Peyer's patch (tissue), 4 donors: ENCODE results near the gene SLC2A4RG.

Experiments used
- CTCF ChIP-seq, 6 experiments: fragments of 450-650 bp in 4 of 6; fragments of 200-600 bp in 2 of 6; sonication (generic) in 1 of 6; IDR thresholded peaks; one replicate each; pipeline ENCODE4 v1.5.1; 2017 to 2019; ENCODE audit warnings: antibody characterized with exemption in 6 of 6, mild to moderate bottlenecking in 3 of 6, moderate library complexity in 1 of 6
- POLR2A ChIP-seq, 2 donors: fragments of 450-650 bp; IDR thresholded peaks; one replicate each; pipeline ENCODE4 v1.5.1; 2017; ENCODE audit warnings: antibody characterized with exemption in 2 of 2, mild to moderate bottlenecking in 2 of 2, moderate library complexity in 2 of 2

GRCh38 chr20:63792866-63793265 lies 53.3 kb downstream of the SLC2A4RG start:
- TF ChIP-seq CTCF (IDR thresholded peaks at IDR 0.05) (no peak), POLR2A (IDR thresholded peaks at IDR 0.05) (no peak)
